Measurements from ENCODE around the gene LSM7.
A peak's percentile ranks its signal among the peaks of the same experiment; 100 is the strongest.

Gene LSM7

DNA sequence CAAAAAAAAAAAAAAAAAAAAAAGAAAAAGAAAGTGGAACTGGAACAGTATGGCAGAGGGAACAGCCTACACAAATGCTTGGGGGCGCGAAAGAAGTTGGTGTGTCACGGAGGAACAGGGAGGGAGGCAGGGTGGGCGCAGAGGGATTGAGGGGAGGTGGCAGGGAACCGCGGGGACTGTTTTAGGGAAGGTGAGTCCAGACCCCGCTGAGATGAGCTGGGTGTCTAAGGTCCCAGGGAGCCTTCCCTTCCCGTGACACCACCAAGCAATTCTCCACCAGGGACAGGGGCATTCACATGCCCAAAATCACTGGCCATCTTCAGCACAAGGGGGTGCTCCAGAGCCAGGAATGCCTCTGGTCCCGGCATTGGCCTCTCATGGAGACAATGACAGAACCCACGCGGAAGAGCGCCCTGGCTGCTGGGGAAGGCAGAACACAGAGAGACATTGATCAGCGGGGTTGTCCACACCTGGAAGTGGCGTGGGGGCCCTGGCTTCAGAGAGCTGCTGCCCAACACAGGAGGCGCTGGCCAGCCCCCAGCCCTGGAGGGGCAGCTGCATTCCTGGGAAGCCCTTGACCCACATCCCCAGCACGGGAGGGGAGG, 53.4 kb downstream of the LSM7 start:
- DNase-seq = no peak

DNA sequence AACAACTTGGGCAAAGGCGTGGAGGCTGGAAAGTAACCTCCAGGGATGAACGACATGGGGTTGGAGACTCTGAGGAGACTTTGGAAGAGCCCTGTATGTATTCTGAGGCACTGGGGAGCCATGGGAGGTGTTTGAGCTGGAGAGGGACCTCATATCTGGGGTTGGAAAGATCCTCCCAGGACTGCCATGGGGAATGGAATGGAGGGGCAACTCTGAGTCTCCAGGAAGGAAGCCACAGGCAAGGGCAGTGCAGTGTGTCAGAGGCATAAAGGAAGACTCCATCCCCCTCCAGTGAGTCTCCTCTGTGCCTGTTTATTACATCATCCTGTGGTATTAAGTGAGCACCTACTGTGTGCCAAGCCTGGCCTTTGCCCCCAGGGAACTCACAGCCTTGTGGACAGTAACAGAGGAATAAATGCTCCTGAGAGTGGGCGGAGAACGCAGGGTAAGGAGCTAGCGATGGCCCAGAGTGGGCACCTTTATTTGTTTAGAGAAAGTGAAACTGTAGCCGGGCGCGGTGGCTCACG, 54.1 kb downstream of the LSM7 start:
- DNase-seq = no peak

DNA sequence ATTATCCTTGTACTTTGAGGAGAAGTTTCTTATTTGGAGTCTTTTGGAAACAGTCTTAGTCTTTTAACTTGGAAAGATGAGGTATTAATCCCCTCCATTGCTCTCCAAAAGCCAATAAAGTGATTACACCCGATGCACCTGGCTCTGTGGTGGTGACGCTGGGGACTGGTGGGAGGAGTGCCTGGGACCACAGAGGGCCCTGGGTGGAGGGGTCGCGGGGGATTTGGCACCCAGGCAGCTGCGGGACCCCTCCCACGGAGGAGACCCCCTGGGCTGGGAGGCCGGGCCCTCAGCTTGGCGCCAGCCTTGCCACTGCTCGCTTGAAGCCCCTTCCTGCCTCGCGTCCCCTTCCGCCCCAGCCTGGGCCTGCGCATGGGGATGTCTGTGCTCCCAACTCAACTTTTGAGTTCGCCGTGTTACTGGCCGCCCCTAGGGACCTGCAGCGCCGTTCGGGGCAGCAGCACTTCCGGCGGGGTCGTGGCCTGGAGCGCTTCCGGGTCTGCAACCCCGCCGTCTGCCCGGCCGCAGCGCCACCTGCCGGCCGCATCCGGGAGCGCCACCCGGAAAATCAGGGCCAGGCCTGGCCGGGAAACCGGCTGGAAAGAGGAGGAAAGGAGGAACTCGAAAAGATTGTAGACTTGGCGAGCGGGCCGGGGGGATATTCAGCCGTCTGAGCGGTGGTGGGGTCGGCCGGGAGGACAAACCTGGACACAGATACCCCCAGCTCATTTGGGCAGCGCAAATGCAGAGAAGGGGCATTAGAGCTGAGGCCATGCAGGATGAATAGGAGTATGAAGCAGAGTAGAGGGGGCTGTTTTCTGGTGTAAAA, 54.8 kb downstream of the LSM7 start:
- peak; percentile 66 for DNase-seq
